GM13976 (cell line): Measurements from ENCODE around the gene GC.
"Not testable (repeated sequence)": the region's sequence is repeated elsewhere in the genome, so short reads cannot be mapped to it uniquely, and the experiment has no call there.

Experiments used
- DNase-seq: peaks from one replicate; pipeline ENCODE4 v3.0.0; 2012; ENCODE audit warnings: low spot score
- in situ Hi-C: fragments of 300-500 bp; cut with MboI; formaldehyde crosslinking; loops from one replicate; pipeline ENCODE4 v1.12.0; 2022; ENCODE audit warnings: low sequenced_read_pairs, mixed read lengths, inconsistent platforms; ENCODE audit not compliant: unreplicated experiment
- TF ChIP-seq, protein P1 (sequence below): IDR thresholded peaks from 2 replicates; pipeline ENCODE4 v1.5.1; 2012; ENCODE audit warnings: borderline replicate concordance, mild to moderate bottlenecking; ENCODE audit not compliant: insufficient read depth; ENCODE audit errors: extremely low read depth, missing control alignments, control extremely low read depth

Gene GC

DNA sequence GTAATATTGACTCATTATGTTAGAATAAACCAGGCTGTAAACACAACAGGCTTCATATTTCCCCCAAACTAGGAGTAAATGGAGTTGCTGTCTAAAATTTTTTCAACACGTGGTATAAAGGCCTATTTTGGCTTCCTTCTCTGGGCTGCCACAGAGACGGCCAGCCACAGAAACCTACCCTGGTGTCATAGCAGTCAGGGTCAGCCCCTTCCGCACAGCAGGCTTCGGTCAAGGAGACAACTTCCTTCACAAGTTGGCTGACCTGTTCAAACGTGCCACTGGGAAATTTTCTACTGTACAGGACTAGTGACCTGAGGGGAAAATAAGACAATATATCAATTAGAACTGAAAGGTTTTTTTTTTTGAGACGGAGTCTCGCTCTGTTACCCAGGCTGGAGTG is 15.8 kb downstream of the GC start:
- TF ChIP-seq, protein P1, sequence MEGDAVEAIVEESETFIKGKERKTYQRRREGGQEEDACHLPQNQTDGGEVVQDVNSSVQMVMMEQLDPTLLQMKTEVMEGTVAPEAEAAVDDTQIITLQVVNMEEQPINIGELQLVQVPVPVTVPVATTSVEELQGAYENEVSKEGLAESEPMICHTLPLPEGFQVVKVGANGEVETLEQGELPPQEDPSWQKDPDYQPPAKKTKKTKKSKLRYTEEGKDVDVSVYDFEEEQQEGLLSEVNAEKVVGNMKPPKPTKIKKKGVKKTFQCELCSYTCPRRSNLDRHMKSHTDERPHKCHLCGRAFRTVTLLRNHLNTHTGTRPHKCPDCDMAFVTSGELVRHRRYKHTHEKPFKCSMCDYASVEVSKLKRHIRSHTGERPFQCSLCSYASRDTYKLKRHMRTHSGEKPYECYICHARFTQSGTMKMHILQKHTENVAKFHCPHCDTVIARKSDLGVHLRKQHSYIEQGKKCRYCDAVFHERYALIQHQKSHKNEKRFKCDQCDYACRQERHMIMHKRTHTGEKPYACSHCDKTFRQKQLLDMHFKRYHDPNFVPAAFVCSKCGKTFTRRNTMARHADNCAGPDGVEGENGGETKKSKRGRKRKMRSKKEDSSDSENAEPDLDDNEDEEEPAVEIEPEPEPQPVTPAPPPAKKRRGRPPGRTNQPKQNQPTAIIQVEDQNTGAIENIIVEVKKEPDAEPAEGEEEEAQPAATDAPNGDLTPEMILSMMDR, result no peak
- DNase-seq, result no peak
- in situ Hi-C loops, result no loop called here

DNA sequence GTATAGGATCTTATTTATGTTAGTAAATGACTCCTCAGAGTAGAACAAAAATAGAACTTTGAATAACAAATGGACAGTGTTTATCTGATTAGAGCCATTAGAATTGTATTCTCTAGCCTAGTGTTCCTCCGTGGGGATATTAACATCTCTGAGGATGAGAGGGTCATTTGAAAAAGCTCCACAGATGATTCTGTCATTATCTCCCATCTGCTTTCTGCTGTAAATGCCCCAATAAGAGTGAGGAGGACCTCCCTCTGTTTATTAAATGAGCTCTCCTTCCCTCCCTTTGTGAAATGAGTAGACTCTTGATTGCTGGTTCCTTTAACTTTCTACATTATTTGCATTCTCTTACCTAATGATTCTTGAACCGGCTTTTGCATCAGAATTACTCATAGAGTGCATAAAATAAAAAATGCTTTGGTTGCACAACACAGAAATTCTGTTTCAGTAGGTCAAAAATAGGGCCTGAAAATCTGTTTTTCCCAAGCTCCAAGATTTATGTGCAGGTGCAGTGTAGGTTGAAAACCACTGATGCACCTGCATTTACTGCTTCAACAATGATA is 18.0 kb downstream of the GC start:
- in situ Hi-C loops, result no loop called here
- DNase-seq, result no peak
- TF ChIP-seq, protein P1, result no peak

DNA sequence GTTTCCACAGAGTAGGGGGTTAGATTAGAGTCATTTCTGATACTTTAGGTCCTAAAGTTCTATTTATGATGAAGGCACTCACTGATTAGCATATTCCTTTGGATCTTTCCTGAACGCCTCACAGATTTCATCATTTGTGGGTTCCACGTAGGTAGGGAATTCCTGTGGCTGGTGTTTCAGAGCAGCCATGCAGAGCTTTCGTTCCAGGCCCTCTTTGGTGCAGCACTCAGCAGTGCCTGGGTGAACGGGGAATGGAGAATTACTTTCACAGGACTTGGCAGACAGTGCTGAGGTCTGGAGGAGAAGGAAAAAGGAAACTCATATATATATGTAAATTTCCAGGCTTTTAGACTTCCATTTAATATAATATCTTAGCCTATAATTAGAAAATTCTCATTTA is 18.5 kb downstream of the GC start:
- in situ Hi-C loops, result no loop called here
- TF ChIP-seq, protein P1, result no peak
- no peak for DNase-seq

DNA sequence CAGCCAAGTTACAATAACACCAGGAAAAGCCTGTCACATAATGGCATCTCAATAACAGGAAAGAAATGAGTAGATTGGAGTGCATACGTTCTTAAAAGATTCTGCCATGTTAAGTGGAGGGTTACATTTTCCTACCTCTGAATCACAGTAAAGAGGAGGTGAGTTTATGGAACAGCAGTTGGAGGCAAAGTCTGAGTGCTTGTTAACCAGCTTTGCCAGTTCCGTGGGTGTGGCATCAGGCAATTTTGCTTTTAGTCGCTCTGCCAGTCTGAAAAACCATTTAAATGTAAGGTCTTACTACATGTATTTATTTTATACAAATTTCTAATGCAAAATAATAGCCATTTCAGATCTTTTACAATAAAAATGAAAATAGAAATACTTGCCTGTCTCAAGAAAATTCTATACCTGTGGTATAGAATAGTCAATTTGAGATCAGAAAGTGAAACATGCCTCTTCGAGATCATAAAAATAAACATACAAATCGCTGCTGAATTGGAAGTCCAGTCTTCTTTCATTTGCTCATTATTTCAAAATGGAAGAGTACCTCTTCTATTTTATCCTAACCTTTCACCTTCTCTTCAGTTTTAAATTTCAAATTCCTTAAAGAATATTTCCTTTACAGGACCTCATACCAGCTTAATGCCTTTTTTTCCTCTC is 31.4 kb downstream of the GC start:
- in situ Hi-C loops, result no loop called here
- DNase-seq, result no peak
- TF ChIP-seq, protein P1, result no peak

DNA sequence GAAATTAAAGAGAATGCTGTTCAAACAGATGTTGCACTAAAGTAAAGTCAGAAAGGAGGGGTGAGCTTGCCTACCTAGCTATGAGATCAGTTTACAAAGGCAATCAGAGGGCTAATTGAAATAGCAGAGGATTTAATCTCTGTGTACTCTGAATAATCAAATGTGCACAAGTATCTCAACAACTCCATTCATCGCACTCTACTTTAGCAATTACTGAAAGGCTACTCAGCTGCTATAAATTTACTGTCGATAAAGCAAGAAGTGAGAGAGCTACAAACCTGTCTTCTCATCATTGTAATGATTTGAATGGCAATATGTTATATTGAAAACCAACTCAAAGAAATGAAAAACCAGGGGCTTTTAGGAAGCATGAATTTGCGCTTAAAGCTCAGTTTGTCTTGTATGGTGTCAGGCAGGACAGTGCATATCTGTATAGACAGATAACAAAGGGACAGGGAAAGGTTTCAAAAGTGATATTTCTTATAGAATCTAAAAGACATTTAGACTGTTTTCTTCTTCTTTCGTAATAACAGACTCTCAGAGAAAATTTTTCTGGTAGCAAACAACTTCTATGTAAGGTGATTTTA is 34.8 kb downstream of the GC start:
- in situ Hi-C loops, result loop anchor here (25.0 kb wide), 1 partner anchor 538 kb away; no protein-coding TSS in a partner anchor
- DNase-seq, result no peak
- TF ChIP-seq, protein P1, result no peak

DNA sequence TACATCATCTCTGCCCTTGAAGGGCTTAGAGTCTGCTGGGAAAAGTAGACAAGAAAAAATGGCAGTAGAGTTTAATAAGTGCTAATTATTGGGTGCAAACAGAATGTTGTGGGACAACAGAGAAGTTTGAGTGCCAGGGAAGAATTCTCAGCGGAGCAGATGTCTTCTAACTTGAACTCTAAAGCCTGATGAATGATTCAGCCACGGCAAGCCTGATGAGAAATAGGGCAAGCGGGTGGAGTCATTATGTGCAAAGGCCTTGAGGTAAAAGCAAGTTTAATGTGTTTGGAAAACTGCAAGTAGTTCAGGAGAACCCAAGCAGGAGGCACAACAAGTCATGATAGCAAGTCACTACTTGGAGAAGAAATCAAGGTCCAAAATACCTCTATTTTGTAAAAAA is 37.5 kb downstream of the GC start:
- in situ Hi-C loops, result loop anchor here (25.0 kb wide), 1 partner anchor 541 kb away; no protein-coding TSS in a partner anchor
- DNase-seq, result no peak
- TF ChIP-seq, protein P1, result no peak

DNA sequence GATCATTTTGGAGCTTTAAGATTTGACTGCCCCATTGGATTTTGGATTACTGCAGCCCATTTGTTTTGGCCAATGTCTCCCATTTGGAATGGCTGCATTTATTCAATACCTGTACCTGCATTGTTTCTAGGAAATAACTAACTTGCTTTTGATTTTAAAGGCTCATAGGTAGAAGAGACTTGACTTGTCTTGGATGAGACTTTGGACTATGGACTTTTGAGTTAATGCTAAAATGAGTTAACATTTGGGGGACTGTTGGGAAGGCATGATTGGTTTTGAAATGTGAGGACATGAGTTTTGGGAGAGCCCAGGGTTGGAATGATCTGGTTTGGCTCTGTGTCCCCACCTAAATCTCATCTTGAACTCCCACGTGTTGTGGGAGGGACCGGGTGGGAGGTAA is 45.1 kb downstream of the GC start:
- in situ Hi-C loops, result loop anchor here (25.0 kb wide), 1 partner anchor 549 kb away; no protein-coding TSS in a partner anchor

More for the DNA sequence above, 45.1 kb downstream of the GC start:
- not testable (repeated sequence) for DNase-seq
